ENCODE measurements around the gene IKBIP. TPM values are rescaled to one million over a fixed set of nuclear protein-coding genes. Genes with fewer than 3 reads are reported as not detected.
"Not testable (repeated sequence)": the region's sequence is repeated elsewhere in the genome, so short reads cannot be mapped to it uniquely, and the experiment has no call there.

IKBIP gene, protein sequence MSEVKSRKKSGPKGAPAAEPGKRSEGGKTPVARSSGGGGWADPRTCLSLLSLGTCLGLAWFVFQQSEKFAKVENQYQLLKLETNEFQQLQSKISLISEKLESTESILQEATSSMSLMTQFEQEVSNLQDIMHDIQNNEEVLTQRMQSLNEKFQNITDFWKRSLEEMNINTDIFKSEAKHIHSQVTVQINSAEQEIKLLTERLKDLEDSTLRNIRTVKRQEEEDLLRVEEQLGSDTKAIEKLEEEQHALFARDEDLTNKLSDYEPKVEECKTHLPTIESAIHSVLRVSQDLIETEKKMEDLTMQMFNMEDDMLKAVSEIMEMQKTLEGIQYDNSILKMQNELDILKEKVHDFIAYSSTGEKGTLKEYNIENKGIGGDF
- 10 to 100 TPM; 24.5 to 30.2 (median 28.9) TPM for polyA plus RNA-seq (ENCODE audit: insufficient read length in 3 of 3)

DNA sequence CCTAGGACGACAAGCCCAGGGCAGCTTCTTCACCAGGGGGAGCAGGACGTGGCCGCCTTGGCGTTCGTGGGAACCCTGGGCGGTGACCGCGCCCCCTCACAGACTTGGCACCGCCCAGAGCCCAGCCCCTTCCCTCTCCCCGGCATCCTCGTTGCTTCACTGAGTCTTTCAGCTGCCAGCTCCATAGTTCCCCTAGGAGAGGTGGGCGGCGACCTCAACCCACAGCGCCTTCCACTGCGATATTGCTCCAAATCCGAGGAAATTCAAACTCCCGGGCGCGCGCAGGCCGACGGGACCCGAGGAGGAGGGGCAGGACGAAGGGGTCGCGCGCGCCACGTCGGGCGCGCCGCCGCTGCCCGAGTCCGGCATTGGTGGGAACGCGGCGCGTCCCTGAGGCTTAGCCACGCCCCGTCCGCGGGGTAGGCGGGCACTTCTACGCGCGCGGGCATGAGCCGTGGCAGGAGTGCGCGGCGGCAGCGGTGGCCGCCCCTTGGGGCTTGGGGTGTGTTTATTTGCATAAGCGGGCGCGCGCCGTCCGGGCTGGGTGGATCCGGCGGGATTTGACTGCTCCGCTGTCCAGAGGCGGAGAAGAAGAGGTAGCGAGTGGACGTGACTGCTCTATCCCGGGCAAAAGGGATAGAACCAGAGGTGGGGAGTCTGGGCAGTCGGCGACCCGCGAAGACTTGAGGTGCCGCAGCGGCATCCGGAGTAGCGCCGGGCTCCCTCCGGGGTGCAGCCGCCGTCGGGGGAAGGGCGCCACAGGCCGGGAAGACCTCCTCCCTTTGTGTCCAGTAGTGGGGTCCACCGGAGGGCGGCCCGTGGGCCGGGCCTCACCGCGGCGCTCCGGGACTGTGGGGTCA is at the start of gene IKBIP, which contains the start of gene APAF1:
Gene IKBIP, minus strand, starts transcription at position 77 of the 860 bp plus-strand sequence. CDS start 87 bp downstream, outside the sequence.
Gene APAF1, plus strand, starts transcription at position 579 of the 860 bp plus-strand sequence. CDS start 3,070 bp downstream, outside the sequence.
- DNase-seq (ENCODE audit: low read depth in 3 of 3, low spot score in 2 of 3): peak; percentile 90 to 95 (median 93)

DNA sequence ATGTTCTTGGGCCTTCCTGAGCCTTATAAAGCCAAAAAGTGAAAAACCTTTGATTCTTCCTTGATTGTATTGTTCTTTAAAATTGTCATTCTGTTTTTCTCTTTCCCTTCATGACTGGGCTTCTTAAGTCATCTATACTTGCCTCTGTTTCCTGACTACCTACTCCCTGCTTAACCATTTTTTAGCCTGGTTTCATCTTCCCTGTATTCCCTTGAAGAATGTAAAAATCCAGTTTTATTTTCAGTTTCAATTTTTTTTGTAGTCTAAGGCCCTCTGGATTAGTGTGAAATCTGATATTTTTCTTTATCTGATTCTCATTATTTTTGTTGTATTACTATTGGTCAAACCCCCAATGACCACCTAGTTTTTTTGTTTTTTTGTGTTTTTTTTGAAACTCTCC is 46.8 kb upstream of the IKBIP start:
- DNase-seq (ENCODE audit: low read depth in 3 of 3, low spot score in 2 of 3): no peak

DNA sequence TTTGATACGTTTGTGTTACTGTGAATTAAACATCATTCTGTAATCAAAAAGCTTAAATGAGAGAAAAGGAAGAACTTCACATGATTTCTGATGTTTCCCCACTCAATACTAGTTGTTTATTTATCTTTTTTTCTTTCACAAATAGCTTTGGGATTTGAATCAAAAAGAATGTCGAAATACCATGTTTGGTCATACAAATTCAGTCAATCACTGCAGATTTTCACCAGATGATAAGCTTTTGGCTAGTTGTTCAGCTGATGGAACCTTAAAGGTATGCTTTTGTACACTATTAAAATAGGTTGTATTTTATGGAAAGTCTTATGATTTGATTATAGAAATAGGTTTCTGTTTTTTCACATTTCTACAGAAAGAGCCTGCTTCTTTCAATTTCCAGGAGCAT is 42.0 kb upstream of the IKBIP start:
- no peak for DNase-seq (ENCODE audit: low read depth in 3 of 3, low spot score in 2 of 3)

DNA sequence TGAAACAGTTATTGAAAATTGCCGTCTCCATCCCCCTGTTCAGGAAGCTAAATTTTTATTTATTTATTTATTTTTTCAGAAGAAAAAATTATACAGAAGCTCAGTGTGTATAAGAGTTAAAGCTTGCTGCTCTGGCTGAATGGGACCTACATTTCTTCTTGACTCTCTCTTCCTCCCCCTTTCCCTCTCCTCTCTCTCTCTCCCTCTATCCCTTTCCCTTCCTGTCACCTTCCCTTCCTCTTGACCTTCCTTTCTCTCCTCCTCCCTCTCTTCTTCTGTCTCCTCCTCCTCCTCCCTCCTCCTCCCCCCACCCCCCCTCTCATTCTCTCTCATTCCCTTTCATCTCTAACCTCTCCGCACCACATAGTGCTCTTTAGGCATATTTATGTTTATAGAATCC is 39.6 kb upstream of the IKBIP start:
- DNase-seq (ENCODE audit: low read depth in 3 of 3, low spot score in 2 of 3): no peak

DNA sequence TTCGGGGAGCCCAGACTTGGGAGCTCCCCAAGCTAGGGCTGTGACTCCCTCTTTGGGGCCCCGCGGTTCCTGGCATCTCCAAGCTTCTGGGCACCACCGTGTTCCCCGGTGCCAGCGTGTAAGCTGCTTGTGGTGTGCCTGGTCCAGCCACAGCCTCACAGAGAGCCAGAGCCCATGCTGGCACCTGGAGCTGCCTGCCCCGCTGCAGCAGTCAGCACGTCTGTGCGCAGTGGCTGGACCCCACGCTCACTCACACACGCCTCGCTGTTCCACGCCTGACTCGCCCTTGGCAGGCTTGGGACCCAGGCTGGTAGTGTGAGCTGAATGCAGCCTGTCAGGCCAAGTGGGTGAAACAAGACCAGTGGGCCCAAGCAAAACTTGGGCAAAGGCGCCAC is 35.0 kb upstream of the IKBIP start:
- DNase-seq (ENCODE audit: low read depth in 3 of 3, low spot score in 2 of 3): no peak

DNA sequence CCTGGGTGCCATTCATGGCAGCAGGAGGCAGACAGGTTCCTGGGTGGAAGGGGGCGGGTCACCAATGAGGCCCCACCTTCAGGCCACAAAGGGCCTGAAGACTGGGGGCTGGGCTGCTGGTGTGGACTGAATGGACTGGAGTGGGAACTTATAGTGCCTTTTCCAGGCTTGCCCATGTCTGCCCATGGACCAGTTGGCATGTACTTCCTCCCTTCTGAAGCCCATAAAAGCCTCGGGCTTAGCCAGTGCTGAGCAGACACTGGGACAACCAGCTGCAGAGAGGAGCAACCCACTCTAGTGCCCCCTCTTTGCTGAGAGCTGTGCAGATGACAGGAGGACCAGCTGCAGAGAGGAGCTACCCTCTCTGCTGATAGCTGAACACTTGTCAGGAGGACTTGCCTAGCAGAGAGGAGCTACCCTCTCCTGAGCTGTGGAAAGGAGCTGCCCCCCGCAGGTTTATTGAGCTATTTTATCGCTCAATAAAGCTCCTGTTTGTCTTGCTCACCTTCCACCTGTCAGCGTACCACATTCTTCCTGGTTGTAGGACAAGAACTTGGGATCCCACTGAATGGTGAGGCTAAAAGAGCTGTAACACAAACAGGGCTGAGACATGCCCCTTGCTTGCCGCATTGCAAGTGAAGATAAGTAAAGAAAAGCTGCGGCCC is 34.5 kb upstream of the IKBIP start:
- DNase-seq (ENCODE audit: low read depth in 3 of 3, low spot score in 2 of 3): no peak

DNA sequence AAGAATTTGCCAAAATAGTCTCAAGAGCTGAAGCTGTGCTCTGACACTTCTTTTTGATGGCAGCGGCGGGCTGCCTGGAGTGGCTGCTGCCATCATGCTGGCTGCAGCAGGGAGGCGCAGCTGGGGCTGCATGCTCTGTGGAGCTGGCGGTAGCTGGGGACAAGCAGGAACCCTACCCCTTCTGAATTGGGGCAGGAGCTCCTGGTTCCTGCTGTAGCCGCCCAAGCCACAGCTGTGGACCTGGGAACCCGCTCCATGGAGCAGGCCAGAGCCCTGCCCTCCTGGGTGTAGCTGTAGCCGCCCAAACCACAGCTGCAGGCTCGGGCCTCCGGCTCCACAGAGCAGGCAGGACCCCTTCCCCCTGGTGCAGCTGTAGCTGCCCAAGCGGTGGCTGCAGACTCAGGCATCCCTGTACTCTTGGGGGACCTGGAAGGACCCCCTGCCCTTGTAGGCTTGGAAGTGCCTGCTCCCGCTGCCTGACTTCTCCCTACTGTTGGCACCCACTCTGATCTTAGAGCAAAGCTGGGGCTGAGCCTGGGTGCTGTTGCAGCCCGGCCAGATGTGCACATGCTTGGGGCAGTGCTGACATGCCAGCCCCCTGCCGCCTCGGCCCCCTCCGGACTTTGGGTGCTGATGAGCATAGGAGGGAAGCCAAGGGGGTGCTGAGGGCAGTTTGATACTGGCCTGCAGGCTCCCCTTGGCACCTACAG is 33.8 kb upstream of the IKBIP start:
- DNase-seq (ENCODE audit: low read depth in 3 of 3, low spot score in 2 of 3): no peak

DNA sequence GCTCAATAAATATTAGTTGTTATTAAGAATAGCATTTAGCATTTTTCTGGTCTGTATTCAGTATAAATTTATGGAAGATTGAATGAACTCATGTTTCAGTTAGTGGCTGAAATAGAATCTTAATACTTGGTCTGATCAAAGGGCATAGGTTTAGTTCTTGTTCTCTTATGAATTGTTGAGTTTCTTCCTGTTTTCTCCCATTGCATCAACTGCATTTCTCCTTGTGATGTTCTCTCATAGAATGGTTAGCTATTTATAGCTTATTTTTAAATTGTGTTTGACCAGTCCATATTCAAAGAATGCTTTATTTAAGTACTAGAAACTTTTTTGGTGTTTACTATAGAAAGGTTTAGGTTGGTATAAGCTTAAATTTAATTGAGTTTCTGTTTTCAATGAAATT is 30.3 kb upstream of the IKBIP start:
- no peak for DNase-seq (ENCODE audit: low read depth in 3 of 3, low spot score in 2 of 3)

DNA sequence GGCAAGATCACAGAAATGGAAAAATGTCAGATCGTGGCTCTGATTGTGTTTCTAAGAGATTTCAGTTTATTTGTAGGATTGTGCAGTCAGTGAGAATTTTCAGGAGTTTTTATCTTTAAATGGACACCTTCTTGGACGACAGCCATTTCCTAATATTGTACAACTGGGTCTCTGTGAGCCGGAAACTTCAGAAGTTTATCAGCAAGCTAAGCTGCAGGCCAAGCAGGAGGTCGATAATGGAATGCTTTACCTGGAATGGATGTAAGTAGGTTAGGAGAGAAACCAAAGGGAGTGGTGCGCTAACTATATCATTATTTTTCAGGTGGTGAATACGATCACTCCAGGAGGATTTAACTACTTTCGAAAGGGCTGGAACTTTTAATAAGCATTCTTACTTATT is 26.9 kb upstream of the IKBIP start:
- no peak for DNase-seq (ENCODE audit: low read depth in 3 of 3, low spot score in 2 of 3)

DNA sequence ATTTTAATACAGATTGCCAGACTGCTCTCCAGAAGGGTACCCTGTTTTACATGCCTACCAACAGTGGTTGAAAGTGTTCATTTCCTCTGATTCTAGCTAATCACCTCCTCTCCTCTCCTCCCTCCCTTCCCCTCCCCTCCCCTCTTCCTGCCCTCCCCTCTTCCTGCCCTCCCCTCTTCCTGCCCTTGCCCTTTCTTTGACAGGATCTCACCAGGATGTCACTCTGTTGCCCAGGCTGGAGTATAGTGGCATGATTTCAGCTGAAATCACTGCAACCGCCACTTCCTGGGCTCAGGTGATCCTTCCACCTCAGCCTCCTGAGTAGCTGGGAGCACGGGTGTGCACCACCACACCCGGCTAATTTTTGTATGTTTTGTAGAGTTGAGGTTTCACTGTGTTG is 25.2 kb upstream of the IKBIP start:
- no peak for DNase-seq (ENCODE audit: low read depth in 3 of 3, low spot score in 2 of 3)

DNA sequence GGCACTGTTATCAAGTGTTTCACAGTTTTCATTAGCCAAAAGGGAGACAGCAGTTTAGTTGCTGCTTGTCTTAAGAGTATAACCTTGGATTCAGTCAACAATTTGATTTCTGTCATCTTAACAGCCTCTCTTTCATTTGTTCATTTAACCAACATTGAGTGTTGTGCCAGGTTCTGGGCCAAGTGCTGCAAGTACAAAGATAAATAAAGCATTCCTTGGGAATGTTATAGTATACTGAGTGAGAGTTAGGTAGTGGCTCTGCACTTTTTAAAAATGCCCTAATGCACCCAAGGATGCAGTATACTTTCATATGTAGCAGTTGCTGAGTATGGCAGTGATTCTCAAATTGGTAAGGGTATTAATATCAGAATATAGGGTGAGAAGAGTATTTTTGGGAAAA is 15.9 kb upstream of the IKBIP start:
- DNase-seq (ENCODE audit: low read depth in 3 of 3, low spot score in 2 of 3): no peak

DNA sequence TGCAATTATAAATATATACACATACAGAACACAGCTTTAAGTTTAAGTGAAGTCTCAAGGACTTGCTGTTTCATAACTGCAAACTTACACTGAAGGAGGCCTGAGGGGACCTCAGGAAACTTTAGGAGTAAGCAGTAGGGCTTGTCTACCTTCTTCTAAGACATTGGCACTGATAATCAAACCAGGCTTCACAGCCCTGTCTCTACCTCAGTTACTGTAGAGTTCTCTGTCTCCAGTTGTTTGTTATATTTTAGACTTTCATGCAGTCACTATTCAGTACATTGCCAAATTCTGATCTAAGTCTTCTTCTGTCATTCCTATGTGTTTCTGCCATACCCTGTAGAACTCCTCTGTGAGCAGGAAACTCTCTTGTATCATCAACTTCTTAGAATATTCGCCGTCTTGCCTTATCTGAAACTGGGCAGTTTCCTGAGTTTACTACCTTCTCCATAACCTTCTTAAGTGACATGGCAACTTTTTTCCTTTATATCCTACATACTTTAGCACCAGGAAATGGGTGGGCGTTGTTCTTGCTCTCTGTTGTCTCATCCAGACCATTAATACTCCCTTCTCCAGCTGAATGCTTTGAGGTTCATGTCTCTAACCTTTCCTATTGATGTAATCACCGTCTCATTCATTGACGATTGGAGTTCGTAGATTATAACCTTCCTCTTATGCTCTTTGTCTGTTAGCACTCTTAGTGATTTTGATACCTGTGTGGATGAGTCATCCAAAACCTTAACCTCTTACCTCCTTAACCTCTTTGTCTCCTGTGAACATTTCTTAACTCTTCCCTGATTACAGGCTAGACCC is 11.9 kb upstream of the IKBIP start:
- no peak for DNase-seq (ENCODE audit: low read depth in 3 of 3, low spot score in 2 of 3)

DNA sequence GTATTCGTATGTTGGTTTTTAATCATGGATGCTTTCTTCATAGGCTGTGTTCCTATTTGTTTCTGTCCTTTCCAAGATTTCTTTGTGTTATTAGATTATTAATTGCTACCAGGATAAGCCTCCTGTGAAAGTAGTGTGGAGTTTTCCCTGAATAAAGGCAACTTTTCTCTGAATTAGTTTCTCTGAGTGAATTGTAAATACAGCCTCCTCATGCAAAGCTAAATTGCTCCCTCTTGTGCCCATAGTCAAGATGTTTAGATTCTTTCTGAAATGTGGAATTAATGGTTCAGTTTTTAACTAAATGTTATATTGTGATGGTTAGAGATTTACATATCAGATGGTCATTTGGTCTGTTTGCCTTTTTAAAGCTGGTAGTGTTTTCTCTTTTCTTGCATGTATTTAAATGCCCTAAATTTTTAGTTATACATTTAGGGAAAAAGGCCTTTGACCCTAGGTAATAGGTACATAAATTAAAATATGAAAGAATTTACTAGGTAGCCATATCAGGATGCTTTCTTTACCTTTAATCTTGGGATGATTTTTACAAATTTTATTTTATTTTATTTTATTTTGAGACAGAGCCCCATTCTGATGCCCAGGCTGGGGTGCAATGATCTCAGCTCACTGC is 9.4 kb upstream of the IKBIP start:
- DNase-seq (ENCODE audit: low read depth in 3 of 3, low spot score in 2 of 3): no peak

DNA sequence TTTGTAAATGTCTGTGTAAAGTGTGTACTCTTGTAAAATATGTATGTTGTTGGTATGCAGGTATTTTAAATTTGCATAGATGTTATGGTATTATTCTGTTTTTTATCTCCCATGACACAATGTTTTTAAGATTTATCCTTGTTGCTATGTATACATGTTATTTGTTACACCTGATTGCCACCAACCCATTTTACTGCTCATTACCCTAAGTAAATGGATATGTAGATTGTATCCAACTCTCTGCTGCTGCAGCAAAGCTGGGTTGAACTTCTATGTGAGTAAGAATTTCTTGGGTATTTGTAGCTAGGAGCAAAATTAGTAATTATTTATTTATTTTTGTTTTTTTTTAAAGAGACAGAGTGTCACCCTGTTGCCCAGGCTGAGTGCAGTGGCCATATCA is 6.7 kb upstream of the IKBIP start:
- no peak for DNase-seq (ENCODE audit: low read depth in 3 of 3, low spot score in 2 of 3)

DNA sequence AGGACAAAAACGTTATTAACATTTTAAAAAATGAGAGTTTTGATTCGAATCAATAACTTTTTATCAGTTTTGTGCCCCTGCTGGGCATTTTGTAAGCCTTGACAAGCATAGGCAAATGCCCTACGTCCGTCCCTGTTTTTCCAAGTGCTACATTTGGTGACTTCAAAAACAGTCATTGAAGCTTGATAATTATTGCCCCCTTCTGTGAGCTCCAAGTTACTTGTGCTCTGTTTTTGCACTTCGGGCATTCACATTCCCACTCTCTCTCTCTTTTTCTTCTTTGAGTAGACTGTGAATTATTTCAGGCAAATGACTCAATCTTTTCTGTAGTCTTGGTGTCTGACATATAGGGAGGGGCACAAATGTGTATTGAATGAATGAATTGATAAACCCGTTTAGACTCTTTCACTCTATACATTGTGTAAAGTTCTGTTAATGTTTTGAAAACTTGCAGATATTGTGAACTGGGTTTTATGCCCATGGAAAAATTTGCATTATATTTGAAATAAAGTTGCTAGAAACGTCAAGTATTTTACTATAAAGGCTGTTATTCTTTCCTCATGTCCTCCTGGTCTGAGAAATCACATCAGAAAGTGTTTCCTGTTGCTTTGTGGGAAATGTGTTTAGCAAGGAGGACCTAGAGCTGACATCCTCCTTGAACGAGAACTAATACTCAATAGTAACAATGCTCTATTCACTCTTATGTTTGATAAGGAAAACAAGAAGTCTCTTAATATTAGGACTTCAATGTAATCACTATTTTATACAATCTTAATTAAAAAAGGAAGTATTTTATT is 1.9 kb upstream of the IKBIP start:
- DNase-seq (ENCODE audit: low read depth in 3 of 3, low spot score in 2 of 3): no peak

DNA sequence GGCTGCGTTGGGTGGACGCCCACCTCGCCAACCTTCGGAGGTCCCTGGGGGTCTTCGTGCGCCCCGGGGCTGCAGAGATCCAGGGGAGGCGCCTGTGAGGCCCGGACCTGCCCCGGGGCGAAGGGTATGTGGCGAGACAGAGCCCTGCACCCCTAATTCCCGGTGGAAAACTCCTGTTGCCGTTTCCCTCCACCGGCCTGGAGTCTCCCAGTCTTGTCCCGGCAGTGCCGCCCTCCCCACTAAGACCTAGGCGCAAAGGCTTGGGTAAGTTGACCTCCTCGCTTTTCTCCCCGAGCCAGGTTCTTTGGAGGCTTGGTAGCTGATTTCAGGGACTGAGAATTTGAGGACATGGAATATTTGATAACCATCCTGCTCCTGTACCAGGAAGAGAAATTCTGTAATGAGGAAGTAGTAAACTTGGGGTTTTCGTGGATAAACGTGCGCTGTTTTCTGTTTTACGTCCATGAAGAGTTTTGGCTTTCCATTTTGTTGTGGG is 1.0 kb upstream of the IKBIP start:
- DNase-seq (ENCODE audit: low read depth in 3 of 3, low spot score in 2 of 3): no peak

DNA sequence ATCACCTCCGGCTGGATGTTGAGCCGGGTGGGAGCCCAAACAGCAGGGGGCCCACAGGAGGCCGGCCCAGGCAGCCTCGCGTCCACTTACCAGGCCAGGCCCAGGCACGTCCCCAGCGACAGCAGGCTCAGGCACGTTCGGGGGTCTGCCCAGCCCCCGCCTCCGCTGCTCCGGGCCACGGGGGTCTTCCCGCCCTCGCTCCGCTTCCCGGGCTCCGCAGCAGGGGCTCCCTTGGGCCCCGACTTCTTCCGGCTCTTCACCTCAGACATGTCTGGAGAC is 216 bp downstream of the IKBIP start:
- DNase-seq (ENCODE audit: low read depth in 3 of 3, low spot score in 2 of 3): peak in 1 of 3 donors; percentile 45

DNA sequence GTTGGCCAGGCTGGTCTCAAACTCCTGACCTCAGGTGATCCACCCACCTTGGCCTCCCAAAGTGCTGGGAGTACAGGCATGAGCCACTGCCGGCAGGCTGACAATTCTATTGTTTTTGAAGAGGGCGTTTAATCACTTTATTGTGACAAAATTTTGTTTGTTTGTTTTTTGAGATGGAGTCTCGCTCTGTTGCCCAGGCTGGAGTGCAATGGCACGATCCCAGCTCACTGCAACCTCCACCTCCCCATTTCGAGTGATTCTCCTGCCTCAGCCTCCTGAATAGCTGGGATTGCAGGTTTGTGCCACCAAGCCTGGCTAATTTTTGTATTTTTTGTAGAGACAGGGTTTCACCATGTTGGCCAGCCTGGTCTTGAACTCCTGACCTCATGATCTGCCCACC is 1.8 kb downstream of the IKBIP start:
- not testable (repeated sequence) for DNase-seq (ENCODE audit: low read depth in 3 of 3, low spot score in 2 of 3)

DNA sequence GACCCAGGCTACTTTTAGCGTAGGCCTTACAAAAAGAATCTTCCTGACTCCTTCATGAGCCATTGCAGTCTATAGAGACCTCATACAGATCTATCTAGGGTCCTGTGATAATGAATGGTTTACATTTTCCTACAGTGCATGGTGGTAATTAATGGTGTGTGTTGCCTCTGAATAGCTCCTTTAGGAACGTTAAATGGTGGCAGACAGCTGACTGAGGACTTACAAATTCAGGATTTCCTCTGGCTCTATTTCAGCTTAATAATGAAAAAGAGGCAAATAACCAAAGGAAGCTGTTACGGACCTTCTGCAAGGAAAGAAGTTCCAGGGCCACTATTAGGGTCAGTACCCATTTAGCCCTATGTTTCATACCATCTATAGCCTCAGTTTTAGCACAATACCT is 5.1 kb downstream of the IKBIP start:
- no peak for DNase-seq (ENCODE audit: low read depth in 3 of 3, low spot score in 2 of 3)

All from right renal cortex interstitium (tissue), 3 donors.